ENCODE results near the gene GORAB.

GORAB gene

GRCh38 chr1:170545476-170545875 is 13.5 kb downstream of the GORAB start:
- H3K4me3 Mint-ChIP-seq = no peak overlapping the region
- peaks cover 8% of the 10 kb centered on the region for H3K9me3 Mint-ChIP-seq
- no peak overlapping the region for H3K27ac Mint-ChIP-seq
- no peaks in the 10 kb centered on the region for H3K4me1 Mint-ChIP-seq
- DNase-seq = no peak
- H3K27me3 Mint-ChIP-seq (ENCODE audit: low read depth, poor library complexity) = no peaks in the 10 kb centered on the region
- H3K36me3 Mint-ChIP-seq (ENCODE audit: low read depth) = peaks cover 84% of the 10 kb centered on the region
- TF ChIP-seq, protein P1, sequence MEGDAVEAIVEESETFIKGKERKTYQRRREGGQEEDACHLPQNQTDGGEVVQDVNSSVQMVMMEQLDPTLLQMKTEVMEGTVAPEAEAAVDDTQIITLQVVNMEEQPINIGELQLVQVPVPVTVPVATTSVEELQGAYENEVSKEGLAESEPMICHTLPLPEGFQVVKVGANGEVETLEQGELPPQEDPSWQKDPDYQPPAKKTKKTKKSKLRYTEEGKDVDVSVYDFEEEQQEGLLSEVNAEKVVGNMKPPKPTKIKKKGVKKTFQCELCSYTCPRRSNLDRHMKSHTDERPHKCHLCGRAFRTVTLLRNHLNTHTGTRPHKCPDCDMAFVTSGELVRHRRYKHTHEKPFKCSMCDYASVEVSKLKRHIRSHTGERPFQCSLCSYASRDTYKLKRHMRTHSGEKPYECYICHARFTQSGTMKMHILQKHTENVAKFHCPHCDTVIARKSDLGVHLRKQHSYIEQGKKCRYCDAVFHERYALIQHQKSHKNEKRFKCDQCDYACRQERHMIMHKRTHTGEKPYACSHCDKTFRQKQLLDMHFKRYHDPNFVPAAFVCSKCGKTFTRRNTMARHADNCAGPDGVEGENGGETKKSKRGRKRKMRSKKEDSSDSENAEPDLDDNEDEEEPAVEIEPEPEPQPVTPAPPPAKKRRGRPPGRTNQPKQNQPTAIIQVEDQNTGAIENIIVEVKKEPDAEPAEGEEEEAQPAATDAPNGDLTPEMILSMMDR (IDR thresholded peaks at IDR 0.05) = no peak

DNA sequence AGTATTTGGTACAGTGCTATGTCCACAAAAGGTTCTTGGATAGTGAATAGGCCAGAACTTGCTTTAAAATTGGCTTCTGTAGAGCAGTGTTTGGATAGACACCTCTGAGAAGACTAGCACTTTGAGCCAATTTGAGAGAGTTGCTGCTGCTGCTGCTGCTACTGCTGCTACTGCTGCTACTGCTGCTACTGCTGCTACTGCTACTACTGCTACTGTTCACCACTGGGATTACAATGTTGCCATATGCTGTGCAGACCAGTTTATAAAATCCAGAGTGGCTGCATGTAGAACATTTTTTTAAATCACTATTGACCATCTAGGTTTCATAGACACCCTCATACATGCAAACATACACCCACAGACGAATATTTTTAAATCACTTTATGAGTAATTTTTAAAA is 15.3 kb downstream of the GORAB start:
- Mint-ChIP-seq H3K4me3 (no peak overlapping the region), H3K36me3 (ENCODE audit: low read depth) (peaks cover 81% of the 10 kb centered on the region), H3K27ac (no peak overlapping the region), H3K4me1 (peaks cover 4% of the 10 kb centered on the region), H3K27me3 (ENCODE audit: low read depth, poor library complexity) (no peaks in the 10 kb centered on the region), H3K9me3 (peaks cover 8% of the 10 kb centered on the region)
- DNase-seq = no peak
- TF ChIP-seq, protein P1 (IDR thresholded peaks at IDR 0.05) = no peak

GRCh38 chr1:170548497-170548896 is 16.5 kb downstream of the GORAB start:
- peaks cover 8% of the 10 kb centered on the region for H3K9me3 Mint-ChIP-seq
- H3K27ac Mint-ChIP-seq = no peak overlapping the region
- H3K4me3 Mint-ChIP-seq = no peak overlapping the region
- peaks cover 80% of the 10 kb centered on the region for H3K36me3 Mint-ChIP-seq (ENCODE audit: low read depth)
- no peaks in the 10 kb centered on the region for H3K27me3 Mint-ChIP-seq (ENCODE audit: low read depth, poor library complexity)
- peaks cover 4% of the 10 kb centered on the region for H3K4me1 Mint-ChIP-seq
- TF ChIP-seq, protein P1 (IDR thresholded peaks at IDR 0.05) = no peak
- DNase-seq = no peak

DNA sequence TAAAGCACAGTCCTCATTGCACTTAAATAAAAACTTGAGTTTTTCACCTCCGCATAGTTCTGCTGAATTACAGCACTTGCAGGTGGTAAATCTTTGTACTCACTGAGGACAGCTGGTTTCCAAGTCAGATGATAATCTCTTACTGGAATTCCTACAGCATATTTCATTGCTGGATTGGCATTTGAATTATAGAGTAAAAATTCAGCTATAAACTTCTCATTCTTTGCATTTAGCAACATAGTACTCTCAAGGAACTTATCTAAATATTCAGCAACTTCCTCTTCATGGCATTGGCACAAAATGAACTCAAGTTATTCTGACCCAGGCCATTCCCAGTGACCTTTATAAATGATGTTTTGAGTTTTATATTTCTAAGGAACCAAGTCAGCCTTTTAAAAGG is 23.4 kb downstream of the GORAB start:
- TF ChIP-seq, protein P1 (IDR thresholded peaks at IDR 0.05) = no peak
- Mint-ChIP-seq H3K27ac (no peak overlapping the region), H3K36me3 (ENCODE audit: low read depth) (peaks cover 20% of the 10 kb centered on the region), H3K9me3 (peaks cover 13% of the 10 kb centered on the region), H3K27me3 (ENCODE audit: low read depth, poor library complexity) (peaks cover 5% of the 10 kb centered on the region), H3K4me3 (no peak overlapping the region), H3K4me1 (peaks cover 4% of the 10 kb centered on the region)
- DNase-seq = no peak

- no peak overlapping the region for H3K4me3 Mint-ChIP-seq
- peaks cover 13% of the 10 kb centered on the region for H3K9me3 Mint-ChIP-seq
- no peaks in the 10 kb centered on the region for H3K4me1 Mint-ChIP-seq
- H3K36me3 Mint-ChIP-seq (ENCODE audit: low read depth) = peaks cover 14% of the 10 kb centered on the region
- H3K27ac Mint-ChIP-seq = no peak overlapping the region
- TF ChIP-seq, protein P1 (IDR thresholded peaks at IDR 0.05) = no peak
- DNase-seq = no peak
- H3K27me3 Mint-ChIP-seq (ENCODE audit: low read depth, poor library complexity) = peaks cover 5% of the 10 kb centered on the region
These were observed 25.0 kb downstream of the GORAB start for GRCh38 chr1:170556917-170557316.

- Mint-ChIP-seq H3K4me3 (no peak overlapping the region), H3K9me3 (peaks cover 13% of the 10 kb centered on the region), H3K27ac (no peak overlapping the region), H3K36me3 (ENCODE audit: low read depth) (peaks cover 3% of the 10 kb centered on the region), H3K27me3 (ENCODE audit: low read depth, poor library complexity) (peaks cover 5% of the 10 kb centered on the region), H3K4me1 (peaks cover 15% of the 10 kb centered on the region)
- no peak for DNase-seq
- TF ChIP-seq, protein P1 (IDR thresholded peaks at IDR 0.05) = no peak
These were observed 26.8 kb downstream of the GORAB start for GRCh38 chr1:170558731-170559130.
